HepG2 (cell line): ENCODE results near the gene ARPP21.

Experiments used
- ARID4A ChIP-seq: sonication (generic); formaldehyde crosslinking; IDR thresholded peaks from 2 replicates; pipeline ENCODE4 v1.5.0; 2020; ENCODE audit warnings: mild to moderate bottlenecking, missing genetic modification reagents, borderline replicate concordance
- CCDC6 ChIP-seq: sonication (generic); formaldehyde crosslinking; IDR thresholded peaks from 2 replicates; pipeline ENCODE4 v1.8.1; 2022; ENCODE audit warnings: mild to moderate bottlenecking, missing genetic modification reagents, moderate library complexity
- EZH2 ChIP-seq: conservative IDR thresholded peaks from 2 replicates; pipeline ENCODE4 v1.6.1; 2012; ENCODE audit warnings: mild to moderate bottlenecking, low read depth, low read length, moderate library complexity
- GABPA ChIP-seq, 2 experiments: IDR thresholded peaks; 2 replicates each; pipeline ENCODE4 v1.6.1; 2011 to 2016; ENCODE audit warnings: low read depth in 2 of 2, low read length in 1 of 2, missing biosample characterization in 1 of 2, missing genetic modification characterization in 1 of 2
- HDAC2 ChIP-seq: sonication (generic); formaldehyde crosslinking; IDR thresholded peaks from 2 replicates; pipeline ENCODE4 v1.4.0; 2020; ENCODE audit warnings: missing genetic modification reagents
- HMGXB4 ChIP-seq, 2 experiments: sonication (generic) in 1 of 2; formaldehyde crosslinking in 1 of 2; IDR thresholded peaks; 2 replicates each; pipeline versions ENCODE4 v1.4.0 to v1.6.1; 2018 to 2020; ENCODE audit warnings: missing genetic modification reagents in 2 of 2, borderline replicate concordance in 1 of 2, low read depth in 1 of 2, mild to moderate bottlenecking in 1 of 2, missing biosample characterization in 1 of 2
- KDM5A ChIP-seq: fragments of 200-600 bp; sonication (generic); IDR thresholded peaks from 2 replicates; pipeline ENCODE4 v1.7.0; 2018; ENCODE audit warnings: antibody characterized with exemption, mild to moderate bottlenecking, low read length, borderline replicate concordance
- MXD3 ChIP-seq: IDR thresholded peaks from 2 replicates; pipeline ENCODE4 v1.6.1; 2016; ENCODE audit warnings: mild to moderate bottlenecking, missing biosample characterization, missing genetic modification reagents
- POLR2AphosphoS2 ChIP-seq: IDR thresholded peaks from 2 replicates; pipeline ENCODE4 v1.6.1; 2011; ENCODE audit warnings: low read depth, low read length, improper control_type of control experiment
- RAD51 ChIP-seq: fragments of 450-650 bp; IDR thresholded peaks from 2 replicates; pipeline ENCODE4 v1.6.1; 2016; ENCODE audit warnings: borderline replicate concordance
- SMAD9 ChIP-seq: sonication (generic); formaldehyde crosslinking; IDR thresholded peaks from 2 replicates; pipeline ENCODE4 v1.5.1; 2020; ENCODE audit warnings: mild to moderate bottlenecking, missing genetic modification reagents
- ZNF549 ChIP-seq: sonication (generic); formaldehyde crosslinking; IDR thresholded peaks from 2 replicates; pipeline ENCODE4 v1.5.0; 2020; ENCODE audit warnings: missing genetic modification reagents

GRCh38 chr3:35739964-35740527, 100.7 kb downstream of the ARPP21 start:
- TF ChIP-seq HDAC2 (CRISPR knock-in tag) (no peak), ARID4A (CRISPR knock-in tag) (no peak), SMAD9 (no peak), KDM5A (no peak), CCDC6 (CRISPR knock-in tag) (no peak), HMGXB4 (CRISPR knock-in tag; IDR thresholded peaks at IDR 0.05; ENCODE audit: borderline replicate concordance in 1 of 2, low read depth in 1 of 2) (no peak), ZNF549 (CRISPR knock-in tag) (no peak), EZH2 (no peak), RAD51 (no peak), GABPA (IDR thresholded peaks at IDR 0.05; ENCODE audit: low read depth, low read length) (no peak), GABPA (CRISPR knock-in tag; IDR thresholded peaks at IDR 0.05; ENCODE audit: low read depth) (no peak), POLR2AphosphoS2 (no peak), MXD3 (CRISPR knock-in tag) (no peak)
